K562 (cell line): ENCODE results near the gene FLAD1. TPM values are rescaled to one million over a fixed set of nuclear protein-coding genes. Genes with fewer than 3 reads are reported as not detected.

Experiments
- ARID4B ChIP-seq: sonication (generic); formaldehyde crosslinking; IDR thresholded peaks from 2 replicates; pipeline ENCODE4 v1.8.0; 2022; ENCODE audit warnings: mild to moderate bottlenecking, missing genetic modification reagents
- CAMTA2 ChIP-seq: fragments of 250-450 bp; sonication (Bioruptor Pico); conservative IDR thresholded peaks from 2 replicates; pipeline ENCODE4 v1.5.1; 2022
- GABPA ChIP-seq: fragments of 200-800 bp; sonication (Bioruptor generic); conservative IDR thresholded peaks from 2 replicates; pipeline ENCODE4 v1.6.1; 2016; ENCODE audit warnings: low read depth, missing genetic modification characterization, missing compliant biosample characterization
- POLR2AphosphoS2 ChIP-seq: IDR thresholded peaks from 2 replicates; pipeline ENCODE4 v1.6.1; 2012; ENCODE audit warnings: low read length, improper control_type of control experiment
- TFAP4 ChIP-seq: sonication (generic); formaldehyde crosslinking; IDR thresholded peaks from 2 replicates; pipeline ENCODE4 v1.8.0; 2022; ENCODE audit warnings: missing genetic modification reagents, mild to moderate bottlenecking, moderate library complexity, borderline replicate concordance
- UBTF ChIP-seq, 2 experiments: IDR thresholded peaks; 2 replicates each; pipeline ENCODE4 v1.6.1; 2012; ENCODE audit warnings: improper control_type of control experiment in 2 of 2, low read depth in 2 of 2, low read length in 2 of 2, borderline replicate concordance in 1 of 2
- ZNF695 ChIP-seq: fragments of 450-650 bp; formaldehyde crosslinking; IDR thresholded peaks from 2 replicates; pipeline ENCODE4 v1.4.0; 2020; ENCODE audit warnings: mild to moderate bottlenecking, moderate library complexity
- polyA plus RNA-seq, 8 experiments: library from polyadenylated mRNA; depleted of rRNA in 4 of 8; stranded (reverse) in 5 of 8; unstranded in 3 of 8; fragments of >200 nt; fragmentation: Nextera tagmentation in 2 of 8; fragmentation: Illumina TruSeq in 1 of 8; extraction: Ambion mirVana in 2 of 8; extraction: Trizol in 1 of 8; gene quantifications; 2 replicates each; pipeline versions ENCODE4 v1.2.1 to v1.2.3, GENCODE V29; 2011 to 2014; ENCODE audit warnings: inconsistent platforms in 1 of 8, missing spikeins in 1 of 8
- total RNA-seq, 7 experiments: library from RNA; depleted of rRNA in 6 of 7; stranded (reverse); fragments of >200 nt in 6 of 7; fragmentation: Illumina TruSeq in 2 of 7; extraction: Trizol in 2 of 7; gene quantifications; 2 replicates each; pipeline versions ENCODE4 v1.2.1 to v1.2.3, GENCODE V29; 2011 to 2021; ENCODE audit warnings: low replicate concordance in 1 of 7
- TF ChIP-seq, protein P1 (sequence below): fragments of 450-650 bp; IDR thresholded peaks from 2 replicates; pipeline ENCODE4 v1.7.1; 2018; ENCODE audit warnings: mild to moderate bottlenecking, low read depth; ENCODE audit not compliant: partially characterized antibody
- TF ChIP-seq, protein P2 (sequence below): fragments of 250-450 bp; sonication (Bioruptor Pico); IDR thresholded peaks from 2 replicates; pipeline ENCODE4 v1.8.0; 2021; ENCODE audit warnings: borderline replicate concordance, mild to moderate bottlenecking, moderate library complexity; ENCODE audit not compliant: poor library complexity, severe bottlenecking
- TF ChIP-seq, protein P3 (sequence below): fragments of 450-650 bp; IDR thresholded peaks from 2 replicates; pipeline ENCODE4 v1.6.1; 2016; ENCODE audit warnings: antibody characterized with exemption

FLAD1 gene
- total and polyA plus RNA-seq, 9 of the 15 experiments (the other 6 are each of a cell fraction or from before 2014, with no cell fraction given), result 24.9 to 85.8 (median 67.0) TPM

GRCh38 chr1:155017041-155017945, 34.1 kb downstream of the FLAD1 start (continued):
- TF ChIP-seq, protein P1, sequence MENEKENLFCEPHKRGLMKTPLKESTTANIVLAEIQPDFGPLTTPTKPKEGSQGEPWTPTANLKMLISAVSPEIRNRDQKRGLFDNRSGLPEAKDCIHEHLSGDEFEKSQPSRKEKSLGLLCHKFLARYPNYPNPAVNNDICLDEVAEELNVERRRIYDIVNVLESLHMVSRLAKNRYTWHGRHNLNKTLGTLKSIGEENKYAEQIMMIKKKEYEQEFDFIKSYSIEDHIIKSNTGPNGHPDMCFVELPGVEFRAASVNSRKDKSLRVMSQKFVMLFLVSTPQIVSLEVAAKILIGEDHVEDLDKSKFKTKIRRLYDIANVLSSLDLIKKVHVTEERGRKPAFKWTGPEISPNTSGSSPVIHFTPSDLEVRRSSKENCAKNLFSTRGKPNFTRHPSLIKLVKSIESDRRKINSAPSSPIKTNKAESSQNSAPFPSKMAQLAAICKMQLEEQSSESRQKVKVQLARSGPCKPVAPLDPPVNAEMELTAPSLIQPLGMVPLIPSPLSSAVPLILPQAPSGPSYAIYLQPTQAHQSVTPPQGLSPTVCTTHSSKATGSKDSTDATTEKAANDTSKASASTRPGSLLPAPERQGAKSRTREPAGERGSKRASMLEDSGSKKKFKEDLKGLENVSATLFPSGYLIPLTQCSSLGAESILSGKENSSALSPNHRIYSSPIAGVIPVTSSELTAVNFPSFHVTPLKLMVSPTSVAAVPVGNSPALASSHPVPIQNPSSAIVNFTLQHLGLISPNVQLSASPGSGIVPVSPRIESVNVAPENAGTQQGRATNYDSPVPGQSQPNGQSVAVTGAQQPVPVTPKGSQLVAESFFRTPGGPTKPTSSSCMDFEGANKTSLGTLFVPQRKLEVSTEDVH, result peak; percentile 73
- TF ChIP-seq TFAP4 (CRISPR knock-in tag) (peak; percentile 96), POLR2AphosphoS2 (no peak), ARID4B (CRISPR knock-in tag) (peak; percentile 73), GABPA (tag) (peak; percentile 42; the same call in 1 of the 2 replicates), CAMTA2 (CRISPR knock-in tag) (0 out of 2 replicates have a peak, but pooled peaks have one; percentile 10), UBTF (IDR thresholded peaks at IDR 0.05; ENCODE audit: borderline replicate concordance in 1 of 2, low read depth in 2 of 2, low read length in 2 of 2) (peak; percentile 58 to 95; a peak in 2 of 4 replicates), ZNF695 (no peak)
- TF ChIP-seq, protein P2, sequence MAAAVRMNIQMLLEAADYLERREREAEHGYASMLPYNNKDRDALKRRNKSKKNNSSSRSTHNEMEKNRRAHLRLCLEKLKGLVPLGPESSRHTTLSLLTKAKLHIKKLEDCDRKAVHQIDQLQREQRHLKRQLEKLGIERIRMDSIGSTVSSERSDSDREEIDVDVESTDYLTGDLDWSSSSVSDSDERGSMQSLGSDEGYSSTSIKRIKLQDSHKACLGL, result no peak
- TF ChIP-seq, protein P3, sequence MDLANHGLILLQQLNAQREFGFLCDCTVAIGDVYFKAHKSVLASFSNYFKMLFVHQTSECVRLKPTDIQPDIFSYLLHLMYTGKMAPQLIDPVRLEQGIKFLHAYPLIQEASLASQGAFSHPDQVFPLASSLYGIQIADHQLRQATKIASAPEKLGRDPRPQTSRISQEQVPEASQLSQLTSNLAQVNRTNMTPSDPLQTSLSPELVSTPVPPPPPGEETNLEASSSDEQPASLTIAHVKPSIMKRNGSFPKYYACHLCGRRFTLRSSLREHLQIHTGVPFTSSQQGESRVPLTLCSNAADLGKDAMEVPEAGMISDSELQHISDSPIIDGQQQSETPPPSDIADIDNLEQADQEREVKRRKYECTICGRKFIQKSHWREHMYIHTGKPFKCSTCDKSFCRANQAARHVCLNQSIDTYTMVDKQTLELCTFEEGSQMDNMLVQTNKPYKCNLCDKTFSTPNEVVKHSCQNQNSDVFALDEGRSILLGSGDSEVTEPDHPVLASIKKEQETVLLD, result peak; percentile 63; the same call in 1 of the 2 replicates
